ENCODE measurements around the gene THOC2.
"Not testable (repeated sequence)": the region's sequence is repeated elsewhere in the genome, so short reads cannot be mapped to it uniquely, and the experiment has no call there.

The THOC2 gene, protein sequence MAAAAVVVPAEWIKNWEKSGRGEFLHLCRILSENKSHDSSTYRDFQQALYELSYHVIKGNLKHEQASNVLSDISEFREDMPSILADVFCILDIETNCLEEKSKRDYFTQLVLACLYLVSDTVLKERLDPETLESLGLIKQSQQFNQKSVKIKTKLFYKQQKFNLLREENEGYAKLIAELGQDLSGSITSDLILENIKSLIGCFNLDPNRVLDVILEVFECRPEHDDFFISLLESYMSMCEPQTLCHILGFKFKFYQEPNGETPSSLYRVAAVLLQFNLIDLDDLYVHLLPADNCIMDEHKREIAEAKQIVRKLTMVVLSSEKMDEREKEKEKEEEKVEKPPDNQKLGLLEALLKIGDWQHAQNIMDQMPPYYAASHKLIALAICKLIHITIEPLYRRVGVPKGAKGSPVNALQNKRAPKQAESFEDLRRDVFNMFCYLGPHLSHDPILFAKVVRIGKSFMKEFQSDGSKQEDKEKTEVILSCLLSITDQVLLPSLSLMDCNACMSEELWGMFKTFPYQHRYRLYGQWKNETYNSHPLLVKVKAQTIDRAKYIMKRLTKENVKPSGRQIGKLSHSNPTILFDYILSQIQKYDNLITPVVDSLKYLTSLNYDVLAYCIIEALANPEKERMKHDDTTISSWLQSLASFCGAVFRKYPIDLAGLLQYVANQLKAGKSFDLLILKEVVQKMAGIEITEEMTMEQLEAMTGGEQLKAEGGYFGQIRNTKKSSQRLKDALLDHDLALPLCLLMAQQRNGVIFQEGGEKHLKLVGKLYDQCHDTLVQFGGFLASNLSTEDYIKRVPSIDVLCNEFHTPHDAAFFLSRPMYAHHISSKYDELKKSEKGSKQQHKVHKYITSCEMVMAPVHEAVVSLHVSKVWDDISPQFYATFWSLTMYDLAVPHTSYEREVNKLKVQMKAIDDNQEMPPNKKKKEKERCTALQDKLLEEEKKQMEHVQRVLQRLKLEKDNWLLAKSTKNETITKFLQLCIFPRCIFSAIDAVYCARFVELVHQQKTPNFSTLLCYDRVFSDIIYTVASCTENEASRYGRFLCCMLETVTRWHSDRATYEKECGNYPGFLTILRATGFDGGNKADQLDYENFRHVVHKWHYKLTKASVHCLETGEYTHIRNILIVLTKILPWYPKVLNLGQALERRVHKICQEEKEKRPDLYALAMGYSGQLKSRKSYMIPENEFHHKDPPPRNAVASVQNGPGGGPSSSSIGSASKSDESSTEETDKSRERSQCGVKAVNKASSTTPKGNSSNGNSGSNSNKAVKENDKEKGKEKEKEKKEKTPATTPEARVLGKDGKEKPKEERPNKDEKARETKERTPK (N-terminal part only)

DNA sequence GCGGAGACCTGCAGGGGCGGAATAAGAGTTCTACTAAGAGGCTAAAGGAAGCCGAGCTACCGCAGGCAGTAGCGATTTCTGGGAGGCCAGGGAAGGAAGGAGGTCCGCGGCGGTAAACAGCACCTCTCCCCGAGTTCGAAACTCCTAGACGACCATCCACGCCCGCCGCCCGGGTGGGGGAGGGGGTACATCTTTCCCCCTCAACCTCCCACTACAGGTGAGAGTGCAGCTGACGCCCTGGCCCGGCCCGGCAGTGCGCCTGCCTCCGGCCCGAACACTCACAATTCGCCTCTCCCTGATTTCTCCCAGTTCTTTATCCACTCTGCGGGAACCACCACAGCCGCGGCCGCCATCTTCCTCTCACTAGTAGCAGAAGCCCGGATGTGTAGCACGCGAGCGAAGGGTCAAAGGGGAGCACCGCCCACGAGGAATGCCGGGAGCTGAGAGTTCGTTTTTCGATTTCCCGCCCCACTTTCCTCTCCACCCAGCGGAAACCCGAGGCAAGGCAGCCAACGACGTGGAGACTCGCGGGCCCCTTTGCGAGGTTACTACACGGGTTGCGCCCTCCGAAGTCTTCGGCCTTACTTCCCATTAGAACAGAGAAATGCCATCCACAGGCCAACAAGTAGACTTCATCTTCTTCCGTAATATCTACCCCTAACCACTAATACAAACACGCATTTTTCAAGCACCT is at the start of gene THOC2:
THOC2 (minus strand) TSS at position 383 of the 694 bp plus-strand sequence; CDS start at position 353, 30 bp downstream.
- DNase-seq = peak; percentile 91

DNA sequence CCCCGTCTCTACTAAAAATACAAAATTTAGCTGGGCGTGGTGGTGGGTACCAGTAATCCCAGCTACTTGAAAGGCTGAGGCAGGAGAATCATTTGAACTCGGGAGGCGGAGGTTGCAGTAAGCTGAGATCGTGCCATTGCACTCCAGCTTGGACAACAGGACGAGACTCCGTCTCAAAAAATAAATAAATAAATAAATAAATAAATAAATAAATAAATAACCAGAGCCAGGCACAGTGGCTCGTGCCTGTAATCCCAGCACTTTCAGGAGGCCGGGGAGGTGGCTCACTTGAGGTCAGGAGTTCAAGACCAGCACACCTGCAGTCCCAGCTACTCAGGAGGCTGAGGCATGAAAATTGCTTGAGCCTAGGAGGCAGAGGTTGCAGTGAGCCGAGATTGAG is 48.9 kb upstream of the THOC2 start:
- not testable (repeated sequence) for DNase-seq

DNA sequence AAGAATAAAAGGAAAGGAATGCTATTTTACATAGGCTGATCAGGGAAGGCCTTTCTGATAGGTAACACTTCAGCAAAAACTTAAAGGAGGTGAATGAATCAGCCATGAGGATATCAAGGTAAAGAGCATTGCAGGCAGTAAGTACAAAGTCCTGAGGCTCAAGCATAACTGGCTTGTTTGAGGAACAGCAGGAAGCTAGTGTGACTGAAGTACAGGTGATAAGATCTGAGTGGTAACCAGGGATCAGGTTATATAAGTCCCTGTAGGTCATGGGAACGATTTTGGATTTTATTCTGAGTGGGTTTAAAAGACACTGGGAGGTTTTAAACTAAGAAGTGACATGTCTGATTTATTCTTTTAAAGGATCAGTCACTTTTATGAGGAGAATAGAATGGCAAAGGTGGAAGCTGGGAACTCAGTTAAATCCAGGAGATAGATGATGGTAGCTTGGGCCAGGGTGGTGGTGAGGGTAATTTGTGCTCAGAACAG is 47.1 kb upstream of the THOC2 start:
- DNase-seq = no peak

DNA sequence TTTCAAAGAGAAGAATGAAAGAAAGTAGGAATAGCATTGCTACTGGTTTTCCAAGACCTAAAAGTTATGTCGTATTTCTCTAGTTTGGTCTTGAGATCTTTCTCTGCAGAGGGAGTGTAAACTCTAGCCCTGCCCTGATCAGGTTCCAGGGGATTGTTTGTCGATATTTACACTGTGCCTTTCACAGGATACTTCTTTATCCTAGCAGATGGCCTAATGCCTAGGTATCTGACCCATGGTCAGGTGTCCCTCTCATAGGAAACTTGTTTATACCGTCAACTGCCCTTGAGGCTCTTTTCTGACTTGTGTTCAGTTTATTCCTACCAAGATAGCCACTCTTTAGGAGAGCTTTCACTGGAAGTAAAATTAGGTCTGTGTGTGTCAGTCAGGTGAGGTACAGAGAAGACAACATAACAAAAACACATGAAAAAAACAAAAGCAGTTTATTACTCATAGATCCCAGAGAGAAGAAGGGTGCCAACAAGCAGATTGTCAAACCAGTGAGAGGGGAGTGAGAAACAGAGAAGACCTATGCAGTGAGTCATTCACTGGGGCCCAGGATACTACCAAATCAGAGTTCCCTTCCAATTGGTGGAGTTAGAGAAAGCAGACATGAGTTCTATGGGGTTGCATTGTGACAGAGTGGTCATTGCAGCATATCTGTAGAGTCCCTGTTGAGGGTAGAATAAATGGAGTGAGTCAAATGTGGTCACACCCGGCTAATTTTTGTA is 40.6 kb upstream of the THOC2 start:
- DNase-seq = no peak

DNA sequence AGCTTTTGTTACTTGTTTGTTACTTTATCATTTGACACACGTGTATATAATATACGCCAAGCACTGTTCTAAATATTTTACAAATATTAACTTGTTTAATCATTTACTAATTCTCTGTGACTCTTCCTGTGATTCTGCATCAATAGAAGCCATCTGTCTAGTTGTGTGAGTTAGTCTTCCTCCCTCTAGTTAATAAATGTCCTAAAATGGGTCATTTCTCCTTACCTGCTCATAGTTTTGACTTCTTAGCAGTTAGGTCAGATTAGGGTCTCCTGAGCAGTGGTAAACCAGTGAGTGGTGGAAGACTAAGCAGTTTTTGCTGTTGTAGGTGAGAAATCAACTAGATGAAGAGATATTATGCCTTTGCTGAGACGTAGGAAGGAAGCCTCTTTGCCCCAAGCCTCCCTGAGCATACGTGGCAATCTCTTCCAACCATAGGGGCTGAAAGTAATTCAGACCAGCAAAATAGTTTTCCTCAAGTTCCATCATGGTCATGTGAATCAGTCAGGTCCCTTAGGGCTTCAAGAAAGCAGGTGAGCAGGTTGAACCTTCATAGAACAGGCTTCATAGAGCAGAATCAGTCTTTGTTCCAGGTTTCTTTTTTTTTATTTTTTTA is 38.7 kb upstream of the THOC2 start:
- no peak for DNase-seq

DNA sequence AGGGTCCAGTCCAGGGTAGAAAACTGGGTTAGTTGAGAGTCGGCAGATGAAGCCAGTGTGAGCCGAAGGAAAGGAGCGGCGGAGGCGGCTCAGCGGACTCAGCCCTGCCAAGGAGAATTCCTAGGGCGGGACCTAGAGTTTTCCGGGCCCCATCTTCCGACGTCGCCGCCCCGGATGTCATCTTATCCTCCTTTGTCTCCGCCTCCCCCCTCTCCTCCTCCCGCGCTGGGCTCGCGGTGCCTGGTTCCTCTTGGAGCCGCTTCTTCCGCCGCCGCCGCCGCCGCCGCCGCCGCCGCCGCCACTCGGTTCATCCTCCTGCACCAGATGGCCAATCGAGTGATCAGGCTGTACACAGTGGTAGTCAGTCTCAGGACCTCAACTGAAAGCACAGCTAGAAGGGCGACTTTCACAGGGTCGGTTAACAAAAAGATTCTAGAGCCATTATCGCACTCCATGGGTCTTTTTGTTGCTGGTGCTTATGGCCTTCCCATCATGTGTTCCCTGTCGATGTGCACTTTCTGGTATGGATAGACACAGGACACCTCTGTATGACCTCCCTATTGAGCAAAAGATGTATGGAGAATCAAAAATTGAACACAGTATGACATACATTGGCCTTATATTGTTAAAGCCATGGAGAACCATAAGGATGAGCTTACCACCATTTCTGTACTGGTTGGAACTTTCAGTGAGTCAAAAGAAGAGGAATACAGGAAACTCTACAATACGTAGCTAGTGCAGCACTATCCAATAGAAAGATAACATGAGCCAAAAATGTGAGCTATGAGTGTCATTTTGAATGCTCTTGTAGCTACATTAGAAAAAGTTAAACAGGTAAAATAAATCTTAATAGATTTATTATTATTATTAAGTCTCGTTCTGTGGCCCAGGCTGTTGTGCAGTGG is 32.4 kb upstream of the THOC2 start:
- peak; percentile 83 for DNase-seq

DNA sequence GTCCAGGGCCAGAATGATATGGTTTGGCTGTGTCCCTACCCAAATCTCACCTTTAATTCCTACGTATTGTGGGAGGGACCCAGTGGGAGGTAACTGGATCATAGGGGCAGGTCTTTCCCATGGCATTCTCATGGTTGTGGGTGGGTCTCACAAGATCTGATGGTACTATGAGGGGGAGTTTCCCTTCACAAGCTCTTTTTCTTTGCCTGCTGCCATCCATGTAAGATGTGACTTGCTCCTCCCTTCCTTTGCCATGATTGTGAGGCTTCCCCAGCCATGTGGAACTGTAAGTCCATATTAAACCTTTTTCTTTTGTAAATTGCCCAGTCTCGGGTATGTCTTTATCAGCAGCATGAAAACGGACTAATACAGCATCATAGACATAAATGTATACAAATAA is 27.0 kb upstream of the THOC2 start:
- not testable (repeated sequence) for DNase-seq

DNA sequence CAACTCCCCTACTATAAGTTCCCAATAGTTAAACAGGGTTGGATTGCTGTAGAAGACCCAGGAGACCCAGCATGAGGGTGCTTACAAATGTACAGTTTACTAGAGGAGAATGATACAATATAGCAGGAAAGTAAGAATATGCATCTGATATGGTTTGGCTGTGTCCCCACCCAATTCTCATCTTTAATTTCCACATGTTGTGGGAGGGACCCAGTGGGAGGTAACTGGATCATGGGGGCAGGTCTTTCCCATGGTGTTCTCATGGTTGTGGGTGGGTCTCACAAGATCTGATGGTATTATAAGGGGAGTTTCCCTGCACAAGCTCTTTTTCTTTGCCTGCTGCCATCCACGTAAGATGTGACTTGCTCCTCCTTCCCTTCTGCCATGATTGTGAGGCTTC is 24.9 kb upstream of the THOC2 start:
- DNase-seq = not testable (repeated sequence)

DNA sequence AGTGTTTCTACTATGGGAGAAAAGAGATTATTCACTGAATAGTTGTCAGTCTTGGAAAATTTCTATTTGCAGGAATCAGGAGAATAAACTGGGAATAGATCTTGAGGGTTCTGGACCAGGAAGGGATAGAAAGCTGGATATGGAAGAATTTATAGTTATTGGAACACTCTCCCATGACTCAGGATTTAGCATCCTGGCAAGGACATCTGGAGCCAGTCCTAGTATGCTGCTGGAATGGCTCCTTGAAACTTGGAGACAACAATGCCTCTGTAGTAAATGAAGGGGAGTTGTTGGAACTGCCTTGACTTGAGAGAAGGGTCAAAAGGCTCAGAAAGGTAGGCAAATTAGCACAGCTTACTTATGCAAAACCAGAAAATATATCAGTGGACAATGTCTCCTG is 23.5 kb upstream of the THOC2 start:
- DNase-seq = no peak

DNA sequence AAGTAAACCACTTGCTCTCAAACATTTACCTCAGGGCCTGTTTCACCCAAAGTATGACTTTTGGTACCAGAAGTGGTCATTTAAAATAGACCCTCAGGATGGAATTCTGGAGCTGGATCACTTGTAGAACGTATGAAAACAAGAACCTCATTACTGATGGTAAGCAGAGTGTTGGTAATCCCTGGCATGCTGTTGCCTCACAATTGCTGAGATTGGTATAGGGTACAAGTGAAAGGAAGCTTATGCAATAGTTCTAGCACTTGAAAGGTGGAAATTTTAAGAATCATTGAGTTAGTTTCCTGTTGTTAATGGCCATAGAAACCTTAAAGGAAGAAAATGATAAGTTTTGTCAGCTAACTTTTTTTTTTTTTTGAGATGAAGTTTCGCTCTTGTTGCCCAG is 22.3 kb upstream of the THOC2 start:
- no peak for DNase-seq

DNA sequence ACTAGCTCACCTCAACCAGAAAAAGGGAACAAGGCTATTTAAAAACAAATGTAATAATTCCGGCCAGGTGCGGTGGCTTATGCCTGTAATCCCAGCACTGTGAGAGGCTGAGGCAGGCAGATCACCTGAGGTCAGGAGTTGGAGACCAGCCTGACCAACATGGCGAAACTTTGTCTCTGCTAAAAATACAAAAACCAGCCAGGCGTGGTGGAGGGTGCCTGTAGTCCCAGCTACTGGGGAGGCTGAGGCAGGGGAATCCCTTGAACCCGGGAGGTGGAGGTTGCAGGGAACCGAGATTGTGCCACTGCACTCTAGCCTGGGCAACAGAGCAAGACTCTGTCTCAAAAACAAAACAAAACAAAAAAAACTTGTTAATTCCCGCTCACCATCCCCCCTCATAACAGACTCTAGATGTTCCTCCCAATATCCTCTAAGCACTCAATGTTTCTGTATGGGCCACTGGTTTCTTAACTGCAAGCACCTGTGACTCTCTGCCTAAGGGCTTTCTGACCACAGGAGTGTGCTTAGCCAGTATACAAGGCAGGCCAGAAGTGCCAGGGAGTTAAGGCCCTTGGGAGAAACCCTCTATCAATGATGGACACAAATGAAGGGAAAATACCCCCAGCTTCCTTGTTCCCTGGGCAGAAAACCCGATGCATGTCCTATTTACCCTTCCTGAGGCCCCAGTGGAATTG is 21.0 kb upstream of the THOC2 start:
- no peak for DNase-seq

DNA sequence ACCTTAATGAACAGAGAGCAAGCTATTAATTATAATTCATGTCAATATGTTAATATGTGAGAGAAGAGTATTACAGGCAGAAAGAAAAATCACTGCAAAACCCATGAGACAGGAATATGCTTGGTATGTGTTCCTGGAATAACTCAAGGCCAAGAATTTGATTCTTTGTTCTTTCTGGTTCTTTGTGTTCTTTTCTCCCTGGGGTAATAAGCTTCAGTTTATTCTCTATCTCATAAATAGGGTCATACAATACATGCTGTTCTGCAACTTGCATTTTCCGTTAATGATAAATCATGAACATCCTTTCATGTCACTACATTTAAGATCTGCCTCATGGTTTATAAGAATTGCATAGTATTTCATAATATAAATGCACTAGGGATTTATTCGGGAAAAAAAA is 16.8 kb upstream of the THOC2 start:
- DNase-seq = no peak

DNA sequence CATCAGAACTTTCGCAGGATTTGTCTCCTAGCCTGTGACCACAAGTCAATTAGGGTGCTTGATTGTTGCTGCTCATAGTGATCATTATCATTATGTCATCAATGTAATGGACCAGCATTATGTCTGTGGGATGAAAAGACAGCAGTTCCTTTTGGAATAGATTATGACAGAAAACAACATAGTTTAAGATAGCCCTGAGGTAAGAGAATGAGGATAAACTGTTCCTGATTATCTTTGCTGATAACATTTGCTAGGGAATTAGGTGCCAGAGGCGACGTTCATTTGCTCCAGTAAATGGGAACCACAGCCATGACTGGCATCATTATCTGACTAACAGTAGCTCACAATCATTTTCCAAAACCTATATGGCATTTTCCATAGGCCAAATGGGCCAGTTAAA is 12.7 kb upstream of the THOC2 start:
- no peak for DNase-seq

DNA sequence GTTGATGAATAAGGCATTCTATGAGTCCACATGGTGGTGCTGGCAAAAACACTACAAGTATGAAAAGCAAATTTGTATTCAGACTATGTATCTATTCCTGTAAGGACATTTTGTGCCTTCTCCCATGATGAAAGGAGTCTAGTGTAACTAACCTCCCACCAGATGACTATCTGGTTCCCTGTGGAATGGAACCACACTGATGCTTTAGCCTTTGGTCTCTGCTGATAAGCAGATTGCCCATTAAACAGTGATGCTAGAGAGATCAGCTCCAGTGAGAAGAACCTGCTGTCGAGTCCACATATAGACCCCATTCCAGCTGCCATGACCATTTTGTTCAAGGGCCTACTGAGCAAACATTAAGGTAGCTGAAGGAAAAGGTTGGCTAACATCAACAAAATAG is 10.5 kb upstream of the THOC2 start:
- DNase-seq = no peak

DNA sequence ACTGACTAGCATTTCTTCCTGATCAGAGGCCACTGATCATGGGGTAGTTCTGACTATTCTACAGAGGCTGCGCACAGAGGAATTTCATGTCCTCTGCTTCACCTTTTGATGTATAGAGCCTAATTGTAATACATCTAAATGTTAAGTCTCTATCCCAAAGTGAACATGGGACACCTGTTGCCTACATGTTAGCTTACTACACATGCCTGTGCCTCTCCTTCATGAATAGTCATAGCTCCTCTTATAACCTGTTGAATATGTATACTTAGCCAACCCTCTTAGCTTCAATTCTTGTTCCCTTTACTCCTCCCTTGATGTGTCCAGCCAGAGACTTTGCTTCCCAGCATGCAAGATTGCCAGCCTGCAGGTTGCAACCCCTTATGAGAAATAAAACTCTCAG is 9.6 kb upstream of the THOC2 start:
- DNase-seq = no peak

DNA sequence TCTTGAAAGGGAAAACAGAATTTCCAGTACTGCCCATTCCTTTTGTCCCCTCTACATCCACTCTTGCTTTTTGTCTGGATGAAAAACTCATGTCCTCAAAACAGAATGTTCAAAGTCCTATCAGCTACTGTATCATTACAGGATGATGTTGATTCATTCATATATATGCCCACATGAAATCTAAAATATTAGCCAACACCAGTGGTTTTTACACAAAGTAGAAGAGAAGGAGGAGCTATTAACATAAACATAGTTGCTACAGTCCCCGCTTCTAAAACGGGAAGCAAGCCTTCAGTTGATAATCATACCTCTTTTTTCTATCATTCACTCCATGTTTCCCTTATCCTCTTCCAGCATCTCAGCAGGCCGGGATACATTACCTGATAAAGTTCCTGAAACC is 7.7 kb upstream of the THOC2 start:
- DNase-seq = no peak

DNA sequence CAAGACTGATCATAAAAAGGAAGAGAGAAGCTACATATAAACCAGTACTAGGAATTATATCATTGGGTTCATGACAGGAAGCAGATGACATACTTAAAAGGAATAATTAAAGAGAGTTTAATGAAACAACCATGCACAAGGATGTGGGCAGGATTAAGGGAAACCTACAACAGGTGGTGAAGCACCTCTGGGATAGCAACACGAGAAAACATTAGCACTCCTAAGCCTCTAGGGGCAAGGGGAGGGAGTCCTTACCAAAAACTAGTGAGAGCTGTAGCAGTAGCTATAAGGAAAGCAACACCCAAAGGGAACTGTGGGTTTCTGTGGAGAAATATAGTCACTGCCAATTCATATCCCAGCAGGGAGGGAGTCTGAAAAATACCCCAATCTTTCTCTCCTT is 7.2 kb upstream of the THOC2 start:
- DNase-seq = no peak

DNA sequence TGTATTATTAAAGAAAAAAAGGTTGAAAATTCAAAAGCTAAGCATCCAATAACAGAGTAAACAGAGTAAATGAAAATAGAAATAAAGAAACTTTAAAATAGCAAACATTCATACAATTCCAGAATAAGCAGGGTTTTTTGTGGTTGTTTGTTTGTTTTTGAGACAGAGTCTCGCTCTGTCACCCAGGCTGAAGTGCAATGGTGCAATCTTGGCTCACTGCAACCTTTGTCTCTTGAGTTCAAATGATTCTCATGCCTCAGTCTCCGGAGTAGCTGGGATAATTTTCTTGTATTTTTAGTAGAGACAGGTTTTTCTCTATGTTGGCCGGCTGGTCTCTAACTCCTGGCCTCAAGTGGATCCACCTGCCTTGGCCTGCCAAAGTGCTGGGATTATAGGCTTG is 6.6 kb upstream of the THOC2 start:
- no peak for DNase-seq

DNA sequence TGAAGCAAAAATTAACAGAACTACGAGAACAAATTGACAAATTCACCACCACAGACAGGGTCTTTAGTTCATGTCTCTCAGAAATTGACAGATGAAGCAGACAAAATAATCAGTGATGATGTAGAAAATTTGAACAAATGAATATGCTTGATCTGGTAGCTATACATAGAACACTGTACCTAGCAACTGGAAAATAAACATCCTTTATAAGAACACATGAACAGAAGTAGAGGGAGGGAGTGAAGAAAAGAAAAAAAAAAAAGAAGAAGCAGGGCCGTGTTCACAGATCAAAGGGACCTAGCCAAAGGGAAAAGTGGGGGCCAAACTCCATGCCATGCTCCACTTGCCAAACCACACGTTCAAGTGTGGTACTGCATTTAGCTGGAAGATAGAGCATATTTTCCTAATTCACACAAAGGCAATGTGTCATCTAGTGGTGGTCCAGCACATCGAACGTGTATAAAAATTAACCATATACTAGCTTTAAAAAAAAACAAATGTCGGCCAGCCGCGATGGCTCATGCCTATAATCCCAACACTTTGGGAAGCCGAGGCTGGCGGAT is 5.6 kb upstream of the THOC2 start:
- DNase-seq = no peak

Data from activated effector memory CD4-positive, alpha-beta T cell treated with anti-CD3 and anti-CD28 coated beads, Interleukin-2, amount 50 U/mL, for 16 hours (primary cell).